ENCODE measurements around the gene COA1. TPM values are rescaled to one million over a fixed set of nuclear protein-coding genes. Genes with fewer than 3 reads are reported as not detected.
"Not testable (repeated sequence)": the region's sequence is repeated elsewhere in the genome, so short reads cannot be mapped to it uniquely, and the experiment has no call there.

The COA1 gene
- polyA plus RNA-seq (2011; rRNA removed) (57.5 and 84.0 TPM in 2 replicates), polyA plus RNA-seq (2017; fragmentation: RNase III; extraction: RNeasy Plus Mini Kit Qiagen cat#74134 plus additional on column Dnase treatment) (91.3 to 94.6 TPM (median 91.4 TPM) in 3 replicates), polyA minus RNA-seq (2011; rRNA and poly(A)+ RNA removed) (59.7 and 63.3 TPM in 2 replicates)
- 22.8 and 32.3 TPM in 2 replicates for polyA plus RNA-seq (2012; cell fraction: cytosol; rRNA removed)
- 12.7 and 39.8 TPM in 2 replicates for polyA plus RNA-seq (2012; cell fraction: nucleus; rRNA removed)

GRCh38 chr7:43729214-43729923 lies at the start of gene COA1:
Gene COA1 (minus strand): TSS chr7:43729523. CDS start chr7:43648614, 80,909 bp downstream.
- ChIA-PET CTCF (interaction anchor here (1.1 to 4.8 kb wide), 8 partner anchors 9 to 147 kb away, joined by 3 to 51 read pairs (median 8); partner anchors contain the start of gene STK17A), POLR2A (interaction anchor here (0.5 to 1.9 kb wide), 17 partner anchors 13 to 970 kb away, joined by 3 to 36 read pairs (median 4); partner anchors contain the start of genes BLVRA and STK17A)
- Histone ChIP-seq H3K4me2 (peak within 1 kb of the TSS; percentile 78), H3K4me1 (peaks cover 7% of the 10 kb centered on the region; the same call in 2 of the 3 replicates), H3K9me3 (no peaks in the 10 kb centered on the region), H3K4me3 (peak within 1 kb of the TSS; percentile 57), H3K27ac (peak within 1 kb of the TSS; percentile 85 to 98)
- ATAC-seq (peak; percentile 98 to 99), FAIRE-seq (no peak), DNase-seq (ENCODE audit: low read depth in 1 of 2, low spot score in 1 of 2) (peak; percentile 77 to 95)
- TF ChIP-seq MAX (IDR thresholded peaks at IDR 0.05) (peak; percentile 90), RFX5 (IDR thresholded peaks at IDR 0.05) (peak; percentile 15; the same call in 1 of the 2 replicates), MYC (IDR thresholded peaks at IDR 0.05; ENCODE audit: borderline replicate concordance, low read length) (peak; percentile 60; the same call in 1 of the 2 replicates), MAFK (IDR thresholded peaks at IDR 0.05; ENCODE audit: partially characterized antibody) (no peak), NPAS2 (CRISPR knock-in tag; IDR thresholded peaks at IDR 0.05; ENCODE audit: borderline replicate concordance) (no peak), FOSB (CRISPR knock-in tag; IDR thresholded peaks at IDR 0.05) (no peak), E2F6 (IDR thresholded peaks at IDR 0.05; ENCODE audit: borderline replicate concordance, low read depth) (peak; percentile 71; the same call in 1 of the 2 replicates), SMC3 (IDR thresholded peaks at IDR 0.05) (peak; percentile 39; the same call in 2 of the 3 replicates), BHLHE40 (IDR thresholded peaks at IDR 0.05; ENCODE audit: low read depth, low read length) (0 out of 2 replicates have a peak, but pooled peaks have one; percentile 9), POLR2A (IDR thresholded peaks at IDR 0.05; ENCODE audit: low read length) (peak; percentile 81), JUN (IDR thresholded peaks at IDR 0.05) (peak; percentile 83 to 95; a peak in 4 of 5 replicates), CHD2 (IDR thresholded peaks at IDR 0.05; ENCODE audit: low read length, partially characterized antibody) (no peak), KDM5A (IDR thresholded peaks at IDR 0.05) (peak; percentile 52; the same call in 1 of the 2 replicates), ESRRA (IDR thresholded peaks at IDR 0.05; ENCODE audit: borderline replicate concordance, low read length) (no peak), PHF8 (IDR thresholded peaks at IDR 0.05; ENCODE audit: borderline replicate concordance, low read depth) (peak; percentile 49; the same call in 1 of the 2 replicates), CBX2 (IDR thresholded peaks at IDR 0.05; ENCODE audit: borderline replicate concordance, low read depth) (no peak), HMGXB4 (CRISPR knock-in tag; IDR thresholded peaks at IDR 0.05; ENCODE audit: borderline replicate concordance) (no peak; the same call in 1 of the 2 replicates), BCL3 (IDR thresholded peaks at IDR 0.05) (peak; percentile 57; the same call in 2 of the 3 replicates)
- WGBS (ENCODE audit: missing lambda C conversion rate): 2% methylated on average over 66 of the region's 66 CpGs

GRCh38 chr7:43778293-43779044 lies 49.1 kb upstream of the COA1 start:
- not testable (repeated sequence) for FAIRE-seq; DNase-seq (ENCODE audit: low read depth in 1 of 2, low spot score in 1 of 2); H3K9me3 ChIP-seq
- CTCF ChIA-PET: interaction anchor here (1.4 kb wide), 1 partner anchor 31 kb away, joined by 3 read pairs; no protein-coding TSS in a partner anchor
- Histone ChIP-seq H3K4me2 (peak overlapping the region; percentile 70), H3K4me1 (peaks cover 33% of the 10 kb centered on the region), H3K27ac (peak overlapping the region; percentile 83 to 84), H3K4me3 (peak overlapping the region; percentile 39)
- ATAC-seq: peak in 1 of 2 experiments; percentile 33; a peak in 2 of 6 replicates
- POLR2A ChIA-PET: interaction anchor here (0.8 to 1.4 kb wide), 2 partner anchors 18 to 196 kb away, joined by 3 to 4 read pairs; partner anchors contain the start of gene STK17A
- 0 out of 2 replicates have a peak, but pooled peaks have one; percentile 33 for TF ChIP-seq MAX (IDR thresholded peaks at IDR 0.05)
- 0 out of 2 replicates have a peak, but pooled peaks have one; percentile 27 for TF ChIP-seq HOXB5 (CRISPR knock-in tag; IDR thresholded peaks at IDR 0.05)
- peak; percentile 52 for TF ChIP-seq MAFK (IDR thresholded peaks at IDR 0.05; ENCODE audit: partially characterized antibody)
- 29% methylated on average over 15 of the region's 18 CpGs for WGBS (ENCODE audit: missing lambda C conversion rate)

- WGBS (ENCODE audit: missing lambda C conversion rate): 96% methylated on average over 2 of the region's 2 CpGs
- POLR2A ChIA-PET; DNase-seq (ENCODE audit: low read depth in 1 of 2, low spot score in 1 of 2); FAIRE-seq; H3K27ac ChIP-seq; H3K4me3 ChIP-seq; CTCF ChIA-PET; ATAC-seq; H3K4me2 ChIP-seq; H3K9me3 ChIP-seq: not testable (repeated sequence)
- peaks cover 20% of the 10 kb centered on the region for H3K4me1 ChIP-seq
Measured at GRCh38 chr7:43775255-43775654, 45.9 kb upstream of the COA1 start.

- H3K9me3 ChIP-seq; FAIRE-seq; DNase-seq (ENCODE audit: low read depth in 1 of 2, low spot score in 1 of 2); CTCF ChIA-PET; ATAC-seq; H3K4me2 ChIP-seq; POLR2A ChIA-PET; H3K27ac ChIP-seq; H3K4me3 ChIP-seq: not testable (repeated sequence)
- H3K4me1 ChIP-seq: peaks cover 23% of the 10 kb centered on the region
- 82% methylated on average over 6 of the region's 6 CpGs for WGBS (ENCODE audit: missing lambda C conversion rate)
Measured at GRCh38 chr7:43773268-43773667, 43.9 kb upstream of the COA1 start.

Measured in A549 (cell line).